H9 (cell line): Measurements from ENCODE around the gene KISS1. TPM values are rescaled to one million over a fixed set of nuclear protein-coding genes. Genes with fewer than 3 reads are reported as not detected.

ENCODE experiments used
- DNase-seq: peaks from one replicate; pipeline ENCODE4 v3.0.0-alpha.2; 2017
- H2AFZ ChIP-seq: one replicate; pipeline ENCODE4 v1.6.1; 2013; ENCODE audit warnings: mild to moderate bottlenecking, low read length, control low read depth, moderate library complexity
- H2AK5ac ChIP-seq: 2 replicates; pipeline ENCODE4 v1.6.1; 2013; ENCODE audit warnings: low read length, control low read depth, mixed read lengths; ENCODE audit not compliant: insufficient read length
- H2BK120ac ChIP-seq: one replicate; pipeline ENCODE4 v1.6.1; 2013; ENCODE audit warnings: low read depth, mild to moderate bottlenecking, low read length, control low read depth, inconsistent platforms; ENCODE audit not compliant: poor library complexity, severe bottlenecking
- H2BK12ac ChIP-seq: 2 replicates; pipeline ENCODE4 v1.6.1; 2013; ENCODE audit warnings: low read length, control low read depth, mixed read lengths, low read depth; ENCODE audit not compliant: insufficient read length
- H2BK15ac ChIP-seq: 2 replicates; pipeline ENCODE4 v1.6.1; 2013; ENCODE audit warnings: low read depth, low read length, control low read depth
- H2BK20ac ChIP-seq: one replicate; pipeline ENCODE4 v1.6.1; 2013; ENCODE audit warnings: low read depth, mild to moderate bottlenecking, low read length, control low read depth, inconsistent platforms; ENCODE audit not compliant: poor library complexity, severe bottlenecking
- H2BK5ac ChIP-seq: 2 replicates; pipeline ENCODE4 v1.6.1; 2013; ENCODE audit warnings: low read length, control low read depth, mixed read lengths; ENCODE audit not compliant: insufficient read length
- H3K14ac ChIP-seq: 2 replicates; pipeline ENCODE4 v1.6.1; 2013; ENCODE audit warnings: low read length, control low read depth; ENCODE audit not compliant: insufficient read depth
- H3K18ac ChIP-seq: 2 replicates; pipeline ENCODE4 v1.6.1; 2013; ENCODE audit warnings: low read depth, mild to moderate bottlenecking, mixed read lengths, low read length, control low read depth; ENCODE audit not compliant: insufficient read length
- H3K23ac ChIP-seq: 2 replicates; pipeline ENCODE4 v1.6.1; 2013; ENCODE audit warnings: low read length, control low read depth, mixed read lengths, low read depth; ENCODE audit not compliant: insufficient read length
- H3K23me2 ChIP-seq: 2 replicates; pipeline ENCODE4 v1.6.1; 2013; ENCODE audit warnings: low read depth, mild to moderate bottlenecking, mixed read lengths, low read length, control low read depth; ENCODE audit not compliant: insufficient read length, poor library complexity, severe bottlenecking
- H3K27ac ChIP-seq: 2 replicates; pipeline ENCODE4 v1.5.1; 2013; ENCODE audit warnings: low read length, control low read depth, mixed read lengths, low read depth; ENCODE audit not compliant: insufficient read length
- H3K27me3 ChIP-seq: 2 replicates; pipeline ENCODE4 v1.6.1; 2013; ENCODE audit warnings: low read length, control low read depth, inconsistent platforms; ENCODE audit not compliant: insufficient read depth
- H3K4ac ChIP-seq: 2 replicates; pipeline ENCODE4 v1.6.1; 2013; ENCODE audit warnings: low read depth, mild to moderate bottlenecking, control low read depth, inconsistent platforms, low read length, moderate library complexity
- H3K4me1 ChIP-seq: 2 replicates; pipeline ENCODE4 v1.6.1; 2013; ENCODE audit warnings: low read length, control low read depth, inconsistent platforms; ENCODE audit not compliant: insufficient read depth
- H3K4me2 ChIP-seq: 2 replicates; pipeline ENCODE4 v1.6.1; 2013; ENCODE audit warnings: low read length, control low read depth, mixed read lengths; ENCODE audit not compliant: insufficient read length, insufficient read depth
- H3K56ac ChIP-seq: 2 replicates; pipeline ENCODE4 v1.6.1; 2013; ENCODE audit warnings: low read depth, mild to moderate bottlenecking, mixed read lengths, low read length, control low read depth; ENCODE audit not compliant: insufficient read length
- H3K79me1 ChIP-seq: 2 replicates; pipeline ENCODE4 v1.6.1; 2013; ENCODE audit warnings: low read depth, mild to moderate bottlenecking, moderate library complexity, low read length, control low read depth, inconsistent platforms; ENCODE audit not compliant: insufficient read depth, poor library complexity, severe bottlenecking
- H3K79me2 ChIP-seq: 2 replicates; pipeline ENCODE4 v1.6.1; 2013; ENCODE audit warnings: low read length, control low read depth, inconsistent platforms; ENCODE audit not compliant: insufficient read depth
- H3K9ac ChIP-seq: 2 replicates; pipeline ENCODE4 v1.6.1; 2013; ENCODE audit warnings: low read length, control low read depth, mixed read lengths; ENCODE audit not compliant: insufficient read length; ENCODE audit errors: extremely low read depth
- H3K9me3 ChIP-seq: one replicate; pipeline ENCODE4 v1.6.1; 2013; ENCODE audit warnings: low read depth, low read length, inconsistent platforms; ENCODE audit not compliant: control insufficient read depth
- H3T11ph ChIP-seq: one replicate; pipeline ENCODE4 v1.6.1; 2013; ENCODE audit warnings: mild to moderate bottlenecking, low read length, control low read depth, inconsistent platforms
- H4K20me1 ChIP-seq: one replicate; pipeline ENCODE4 v1.6.1; 2013; ENCODE audit not compliant: control insufficient read depth, insufficient read length, insufficient read depth
- H4K5ac ChIP-seq: 2 replicates; pipeline ENCODE4 v1.6.1; 2013; ENCODE audit warnings: low read depth, mild to moderate bottlenecking, mixed read lengths, low read length, control low read depth; ENCODE audit not compliant: insufficient read length
- H4K8ac ChIP-seq: replicated peaks from 2 replicates; pipeline ENCODE4 v1.6.1; 2013; ENCODE audit warnings: low read length, control low read depth, mixed read lengths, low read depth; ENCODE audit not compliant: insufficient read length
- H4K91ac ChIP-seq: 2 replicates; pipeline ENCODE4 v1.6.1; 2013; ENCODE audit warnings: low read depth, mild to moderate bottlenecking, moderate library complexity, mixed read lengths, low read length, control low read depth; ENCODE audit not compliant: insufficient read length
- H3K27ac Mint-ChIP-seq, 3 experiments: 2 replicates in 2 of 3; 3 replicates in 1 of 3; pipeline ENCODE4 v1.8.0; 2020 to 2021; ENCODE audit warnings: mixed read lengths in 3 of 3, mild to moderate bottlenecking in 1 of 3, moderate library complexity in 1 of 3
- H3K27me3 Mint-ChIP-seq: 2 replicates; pipeline ENCODE4 v1.8.0; 2021; ENCODE audit warnings: low read depth, mild to moderate bottlenecking, moderate library complexity, mixed read lengths
- H3K36me3 Mint-ChIP-seq, 3 experiments: 2 replicates in 2 of 3; 3 replicates in 1 of 3; pipeline ENCODE4 v1.8.0; 2020 to 2021; ENCODE audit warnings: low read depth in 3 of 3, mixed read lengths in 3 of 3; ENCODE audit not compliant: insufficient read depth in 1 of 3
- H3K4me1 Mint-ChIP-seq, 2 experiments: 2 replicates each; pipeline ENCODE4 v1.8.0; 2020; ENCODE audit warnings: mixed read lengths in 2 of 2
- H3K4me3 Mint-ChIP-seq, 2 experiments: 2 replicates in 1 of 2; 3 replicates in 1 of 2; pipeline ENCODE4 v1.8.0; 2020 to 2021; ENCODE audit warnings: mild to moderate bottlenecking in 2 of 2, mixed read lengths in 2 of 2, moderate library complexity in 1 of 2
- H3K9me3 Mint-ChIP-seq, 2 experiments: 2 replicates in 1 of 2; 3 replicates in 1 of 2; pipeline ENCODE4 v1.8.0; 2020; ENCODE audit warnings: mild to moderate bottlenecking in 2 of 2, mixed read lengths in 2 of 2, moderate library complexity in 1 of 2
- CTCF ChIP-seq: fragments of 200-600 bp; sonication (generic); conservative IDR thresholded peaks from 3 replicates; pipeline ENCODE4 v1.8.0; 2021; ENCODE audit warnings: antibody characterized with exemption, mild to moderate bottlenecking
- WGBS: extraction: QIAGEN DNeasy Blood & Tissue Kit; methylation state at CpG from one replicate; pipeline ENCODE4 v1.1.7; 2013; ENCODE audit warnings: missing lambda C conversion rate, low lambda C conversion rate, mixed read lengths; ENCODE audit not compliant: insufficient read length; ENCODE audit errors: extremely low coverage; 5-methylcytosine and 5-hydroxymethylcytosine counted together
- total RNA-seq: library from RNA; stranded (reverse); gene quantifications from 2 replicates; pipeline ENCODE4 v1.2.1, GENCODE V29; 2021

KISS1 gene
- total RNA-seq, 1 experiment from 2014 or later: 0.68 TPM

- Histone ChIP-seq H2BK15ac (no peak overlapping the region), H3K18ac (no peak overlapping the region), H4K91ac (no peak overlapping the region), H3K56ac (no peak overlapping the region), H3K9ac (no peak overlapping the region), H3K79me2 (no peaks in the 10 kb centered on the region), H4K20me1 (no peaks in the 10 kb centered on the region), H2BK5ac (no peak overlapping the region), H3K27ac (no peak overlapping the region), H3K4ac (no peak overlapping the region), H3K9me3 (no peaks in the 10 kb centered on the region), H3K4me1 (no peaks in the 10 kb centered on the region), H2BK20ac (no peak overlapping the region), H2AFZ (no peak overlapping the region), H2BK120ac (no peak overlapping the region), H3K23ac (no peak overlapping the region), H4K8ac (no peak overlapping the region), H2AK5ac (no peak overlapping the region), H4K5ac (no peak overlapping the region), H3K27me3 (no peaks in the 10 kb centered on the region), H3T11ph (no peak overlapping the region), H2BK12ac (no peak overlapping the region), H3K14ac (no peak overlapping the region), H3K79me1 (no peaks in the 10 kb centered on the region), H3K4me2 (no peak overlapping the region), H3K23me2 (no peaks in the 10 kb centered on the region)
- DNase-seq: no peak
- Mint-ChIP-seq H3K4me1 (peaks cover 3 to 15% of the 10 kb centered on the region in 2 experiments; a peak in 1 of 4 replicates), H3K9me3 (no peaks in the 10 kb centered on the region), H3K27me3 (peaks cover 5% of the 10 kb centered on the region), H3K4me3 (no peak overlapping the region), H3K36me3 (no peaks in the 10 kb centered on the region; a peak in 1 of 7 replicates), H3K27ac (no peak overlapping the region)
- no peak for TF ChIP-seq CTCF
- WGBS: no CpG with 5 or more reads among the region's 3 CpGs
Measured at GRCh38 chr1:204222764-204223055, 26.4 kb upstream of the KISS1 start.
